Neural progenitor cell (in vitro differentiated cells): Measurements from ENCODE around the gene TRIM46. TPM values are rescaled to one million over a fixed set of nuclear protein-coding genes. Genes with fewer than 3 reads are reported as not detected.

ENCODE experiments used
- DNase-seq: peaks from one replicate; pipeline ENCODE4 v3.0.0-alpha.2; 2016; ENCODE audit warnings: low spot score
- H2AFZ ChIP-seq: fragments of 200-600 bp; sonication (generic); replicated peaks from 2 replicates; pipeline ENCODE4 v1.6.1; 2016; ENCODE audit warnings: antibody characterized with exemption
- H3F3A ChIP-seq: fragments of 200-600 bp; sonication (generic); 2 replicates; pipeline ENCODE4 v1.6.1; 2016; ENCODE audit warnings: antibody characterized with exemption, low read depth
- H3K27ac ChIP-seq: fragments of 200-600 bp; sonication (generic); 2 replicates; pipeline ENCODE4 v1.5.1; 2016; ENCODE audit warnings: mild to moderate bottlenecking
- H3K27me3 ChIP-seq: fragments of 200-600 bp; sonication (generic); 2 replicates; pipeline ENCODE4 v1.6.1; 2016; ENCODE audit warnings: mild to moderate bottlenecking, moderate library complexity
- H3K36me3 ChIP-seq: fragments of 200-600 bp; sonication (generic); 2 replicates; pipeline ENCODE4 v1.5.1; 2016
- H3K4me1 ChIP-seq: fragments of 200-600 bp; sonication (generic); 2 replicates; pipeline ENCODE4 v1.6.1; 2016; ENCODE audit warnings: mixed run types
- H3K4me2 ChIP-seq: fragments of 200-600 bp; sonication (generic); 2 replicates; pipeline ENCODE4 v1.6.1; 2016
- H3K4me3 ChIP-seq: fragments of 200-600 bp; sonication (generic); 2 replicates; pipeline ENCODE4 v1.5.1; 2016
- H3K79me2 ChIP-seq: fragments of 200-600 bp; sonication (generic); 2 replicates; pipeline ENCODE4 v1.6.1; 2016; ENCODE audit warnings: low read depth
- H3K9ac ChIP-seq: fragments of 200-600 bp; sonication (generic); 2 replicates; pipeline ENCODE4 v1.6.1; 2016
- H3K9me3 ChIP-seq: fragments of 200-600 bp; sonication (generic); 2 replicates; pipeline ENCODE4 v1.5.1; 2016; ENCODE audit warnings: low read depth
- H4K20me1 ChIP-seq: fragments of 200-600 bp; sonication (generic); 2 replicates; pipeline ENCODE4 v1.6.1; 2016; ENCODE audit warnings: low read depth
- H3K27ac Mint-ChIP-seq: 3 replicates; pipeline ENCODE4 v1.8.0; 2021; ENCODE audit warnings: mixed read lengths
- H3K27me3 Mint-ChIP-seq: 2 replicates; pipeline ENCODE4 v1.8.0; 2022; ENCODE audit warnings: low read depth, mild to moderate bottlenecking, inconsistent platforms, moderate library complexity, mixed read lengths; ENCODE audit not compliant: insufficient read depth
- H3K36me3 Mint-ChIP-seq: 3 replicates; pipeline ENCODE4 v1.8.0; 2021; ENCODE audit warnings: mixed read lengths
- H3K4me1 Mint-ChIP-seq: 3 replicates; pipeline ENCODE4 v1.8.0; 2021; ENCODE audit warnings: mixed read lengths
- H3K4me3 Mint-ChIP-seq: 3 replicates; pipeline ENCODE4 v1.8.0; 2021; ENCODE audit warnings: mild to moderate bottlenecking, moderate library complexity, mixed read lengths
- H3K9me3 Mint-ChIP-seq: 3 replicates; pipeline ENCODE4 v1.8.0; 2020; ENCODE audit warnings: mixed read lengths
- EZH2 ChIP-seq: fragments of 200-600 bp; sonication (generic); IDR thresholded peaks from 2 replicates; pipeline ENCODE4 v1.6.1; 2017; ENCODE audit warnings: antibody characterized with exemption, mild to moderate bottlenecking, moderate library complexity
- EZH2phosphoT487 ChIP-seq: fragments of 200-600 bp; sonication (generic); IDR thresholded peaks from 2 replicates; pipeline ENCODE4 v1.6.1; 2017; ENCODE audit warnings: antibody characterized with exemption
- total RNA-seq: library from RNA; depleted of rRNA; stranded (reverse); fragments of >200 nt; gene quantifications from 2 replicates; pipeline ENCODE4 v1.2.3, GENCODE V29; 2015; ENCODE audit warnings: low replicate concordance
- TF ChIP-seq, protein P1 (sequence below): fragments of 200-600 bp; sonication (generic); IDR thresholded peaks from 2 replicates; pipeline ENCODE4 v1.5.1; 2017; ENCODE audit warnings: antibody characterized with exemption, mild to moderate bottlenecking

Gene TRIM46
- total RNA-seq, 1 donor from 2014 or later: 3.9 TPM

DNA sequence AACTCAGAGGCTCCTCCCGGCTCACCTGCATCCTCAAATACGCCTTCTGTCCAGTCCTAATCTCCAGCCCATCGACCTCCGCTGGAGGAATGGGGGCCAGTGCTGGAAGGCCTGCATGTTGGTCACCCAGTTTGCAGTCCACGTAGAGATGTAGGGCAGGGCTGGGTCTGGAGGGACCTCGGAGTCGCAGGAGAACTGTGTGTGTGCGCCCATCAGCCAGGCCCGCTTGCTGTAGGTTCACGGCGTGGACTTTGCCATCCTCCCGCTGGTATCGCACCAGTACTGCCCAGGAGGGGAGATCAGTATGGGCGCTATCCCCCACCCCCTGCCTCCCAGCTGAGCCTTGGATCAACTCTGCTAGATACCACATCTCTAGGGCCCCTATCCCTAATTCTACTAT is 31.4 kb downstream of the TRIM46 start:
- no peak for TF ChIP-seq EZH2
- TF ChIP-seq, protein P1, sequence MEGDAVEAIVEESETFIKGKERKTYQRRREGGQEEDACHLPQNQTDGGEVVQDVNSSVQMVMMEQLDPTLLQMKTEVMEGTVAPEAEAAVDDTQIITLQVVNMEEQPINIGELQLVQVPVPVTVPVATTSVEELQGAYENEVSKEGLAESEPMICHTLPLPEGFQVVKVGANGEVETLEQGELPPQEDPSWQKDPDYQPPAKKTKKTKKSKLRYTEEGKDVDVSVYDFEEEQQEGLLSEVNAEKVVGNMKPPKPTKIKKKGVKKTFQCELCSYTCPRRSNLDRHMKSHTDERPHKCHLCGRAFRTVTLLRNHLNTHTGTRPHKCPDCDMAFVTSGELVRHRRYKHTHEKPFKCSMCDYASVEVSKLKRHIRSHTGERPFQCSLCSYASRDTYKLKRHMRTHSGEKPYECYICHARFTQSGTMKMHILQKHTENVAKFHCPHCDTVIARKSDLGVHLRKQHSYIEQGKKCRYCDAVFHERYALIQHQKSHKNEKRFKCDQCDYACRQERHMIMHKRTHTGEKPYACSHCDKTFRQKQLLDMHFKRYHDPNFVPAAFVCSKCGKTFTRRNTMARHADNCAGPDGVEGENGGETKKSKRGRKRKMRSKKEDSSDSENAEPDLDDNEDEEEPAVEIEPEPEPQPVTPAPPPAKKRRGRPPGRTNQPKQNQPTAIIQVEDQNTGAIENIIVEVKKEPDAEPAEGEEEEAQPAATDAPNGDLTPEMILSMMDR: no peak
- no peak for TF ChIP-seq EZH2phosphoT487
- H3K27me3 ChIP-seq: no peaks in the 10 kb centered on the region
- H3K4me2 ChIP-seq: no peak overlapping the region
- H3K9me3 Mint-ChIP-seq: no peaks in the 10 kb centered on the region
- peak overlapping the region; percentile 32 for H3K27ac ChIP-seq
- no peak for DNase-seq
- peaks cover 22% of the 10 kb centered on the region for H3K4me1 ChIP-seq
- peaks cover 43% of the 10 kb centered on the region for H4K20me1 ChIP-seq
- peaks cover 56% of the 10 kb centered on the region for H3K4me1 Mint-ChIP-seq
- peaks cover 5% of the 10 kb centered on the region for H3K79me2 ChIP-seq
- peak overlapping the region; percentile 67 for H3K4me3 Mint-ChIP-seq
- H3K36me3 ChIP-seq: no peaks in the 10 kb centered on the region
- H3K27ac Mint-ChIP-seq: no peak overlapping the region
- H3K9me3 ChIP-seq: no peaks in the 10 kb centered on the region
- no peak overlapping the region for H3K4me3 ChIP-seq
- peaks cover 35% of the 10 kb centered on the region for H3K27me3 Mint-ChIP-seq
- no peak overlapping the region for H2AFZ ChIP-seq
- peaks cover 93% of the 10 kb centered on the region for H3F3A ChIP-seq
- H3K36me3 Mint-ChIP-seq: peaks cover 29% of the 10 kb centered on the region
- no peak overlapping the region for H3K9ac ChIP-seq

DNA sequence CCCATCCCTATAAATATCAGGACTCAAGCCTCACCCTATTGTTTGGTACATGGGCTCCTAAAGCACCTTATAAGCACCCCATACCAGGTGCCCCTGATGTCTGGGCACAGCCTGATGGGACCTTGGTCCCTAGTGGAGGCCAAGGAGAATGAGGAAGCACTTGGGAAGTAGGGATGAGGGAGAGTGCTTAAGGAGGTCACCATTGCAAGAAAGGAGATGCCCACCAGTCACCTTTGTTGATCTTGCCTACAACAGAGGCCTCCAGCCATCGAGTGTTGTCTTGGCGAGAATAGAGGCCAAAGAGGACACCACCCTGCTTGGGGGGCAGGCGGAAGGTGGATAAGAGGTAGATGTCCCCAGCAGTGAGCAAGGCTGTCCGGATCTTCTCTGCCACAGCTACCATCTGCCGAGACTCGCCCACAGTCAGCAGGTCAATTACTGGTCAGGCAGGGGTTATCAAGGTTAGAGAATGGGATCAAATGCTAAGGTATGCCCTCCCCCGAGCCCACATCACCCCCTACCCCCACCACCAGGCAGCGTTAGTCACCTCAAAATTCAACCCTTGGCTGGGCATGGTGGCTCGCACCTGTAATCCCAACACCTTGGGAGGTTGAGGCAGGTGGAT is 32.4 kb downstream of the TRIM46 start:
- no peak for DNase-seq
- no peak overlapping the region for H3K27ac ChIP-seq

DNA sequence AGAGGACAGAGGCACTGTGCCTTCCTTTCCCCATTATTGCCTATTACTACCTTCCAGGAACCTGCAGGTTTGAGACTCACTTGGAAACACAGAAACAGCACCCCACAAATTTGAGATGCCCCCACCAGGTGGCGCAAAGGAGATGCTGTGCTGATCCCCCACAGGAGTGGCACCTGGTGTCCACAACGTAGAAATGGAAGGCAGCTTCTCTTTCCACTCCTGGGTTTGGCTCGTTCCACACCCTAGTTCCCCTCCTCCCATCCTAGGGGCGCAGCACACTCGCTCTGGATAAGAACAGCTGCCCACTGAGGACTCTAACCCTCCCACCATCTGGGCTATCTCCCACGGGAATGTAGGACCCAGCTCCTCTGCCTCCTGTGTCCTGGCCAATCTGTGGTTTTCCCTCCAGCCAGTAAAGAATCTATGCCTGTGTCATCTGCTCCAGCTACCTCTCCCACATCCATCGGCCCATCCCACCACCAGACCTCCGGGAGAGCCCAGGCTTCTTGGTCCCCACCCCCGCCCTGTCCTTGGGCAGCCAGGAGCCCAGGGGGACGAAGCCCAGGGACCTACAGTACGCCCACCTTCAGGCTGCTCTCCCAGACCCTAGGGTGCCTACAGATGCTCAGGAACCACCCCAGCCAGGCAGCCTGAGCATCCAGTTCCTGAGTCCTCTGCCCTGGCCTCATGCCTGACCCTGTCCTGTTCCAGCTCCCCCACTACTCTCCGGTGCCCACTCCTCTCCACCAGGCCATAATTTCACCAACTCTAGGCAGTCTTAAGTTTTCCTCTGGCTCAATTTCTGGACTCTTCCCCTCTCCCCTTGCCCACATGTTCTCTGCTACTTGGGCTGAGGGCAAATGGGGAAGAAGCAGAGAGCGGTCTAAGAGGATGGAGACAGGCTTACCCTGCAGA is 33.5 kb downstream of the TRIM46 start:
- H3K9me3 ChIP-seq: no peaks in the 10 kb centered on the region
- no peak overlapping the region for H2AFZ ChIP-seq
- H3K36me3 ChIP-seq: no peaks in the 10 kb centered on the region
- peaks cover 23% of the 10 kb centered on the region for H4K20me1 ChIP-seq
- H3K9ac ChIP-seq: peak overlapping the region; percentile 64
- H3K27me3 ChIP-seq: no peaks in the 10 kb centered on the region
- H3K4me2 ChIP-seq: peak overlapping the region; percentile 96
- H3K27ac ChIP-seq: peak overlapping the region; percentile 92
- Mint-ChIP-seq H3K27me3 (peaks cover 38% of the 10 kb centered on the region), H3K4me1 (peaks cover 47% of the 10 kb centered on the region), H3K9me3 (no peaks in the 10 kb centered on the region), H3K4me3 (peak overlapping the region; percentile 88), H3K36me3 (peaks cover 11% of the 10 kb centered on the region), H3K27ac (peak overlapping the region; percentile 97)
- DNase-seq: peak; percentile 84
- H3K4me1 ChIP-seq: peaks cover 24% of the 10 kb centered on the region
- H3K79me2 ChIP-seq: peaks cover 8% of the 10 kb centered on the region
- TF ChIP-seq, protein P1: peak; percentile 80
- TF ChIP-seq EZH2phosphoT487 (no peak), EZH2 (no peak)
- H3F3A ChIP-seq: peaks cover 78% of the 10 kb centered on the region
- peak overlapping the region; percentile 86 for H3K4me3 ChIP-seq

More for the DNA sequence above, 32.4 kb downstream of the TRIM46 start:
- Histone ChIP-seq H3K4me3 (peak overlapping the region; percentile 86), H3K4me1 (peaks cover 24% of the 10 kb centered on the region), H3K36me3 (no peaks in the 10 kb centered on the region), H3K79me2 (peaks cover 8% of the 10 kb centered on the region), H3K9ac (no peak overlapping the region), H4K20me1 (peaks cover 32% of the 10 kb centered on the region), H3K27me3 (no peaks in the 10 kb centered on the region), H2AFZ (no peak overlapping the region), H3K9me3 (no peaks in the 10 kb centered on the region), H3F3A (peaks cover 85% of the 10 kb centered on the region), H3K4me2 (peak overlapping the region; percentile 96)
- Mint-ChIP-seq H3K4me1 (peaks cover 51% of the 10 kb centered on the region), H3K27me3 (peaks cover 41% of the 10 kb centered on the region), H3K4me3 (peak overlapping the region; percentile 88), H3K9me3 (no peaks in the 10 kb centered on the region), H3K27ac (peak overlapping the region; percentile 17), H3K36me3 (peaks cover 18% of the 10 kb centered on the region)
- no peak for TF ChIP-seq EZH2
